Mesothelial cell of epicardium (in vitro differentiated cells): ENCODE data around the gene FCGR3A. TPM values are rescaled to one million over a fixed set of nuclear protein-coding genes. Genes with fewer than 3 reads are reported as not detected.

Source experiments
- DNase-seq, 2 experiments: peaks; one replicate each; pipeline ENCODE4 v3.0.0; 2021; ENCODE audit warnings: low spot score in 2 of 2; ENCODE audit not compliant: unreplicated experiment in 2 of 2
- H3K27ac Mint-ChIP-seq: 2 replicates; pipeline ENCODE4 v1.8.0; 2021; ENCODE audit warnings: mixed read lengths
- H3K27me3 Mint-ChIP-seq: 2 replicates; pipeline ENCODE4 v1.8.0; 2021; ENCODE audit warnings: low read depth, mixed read lengths
- H3K36me3 Mint-ChIP-seq: 2 replicates; pipeline ENCODE4 v1.8.0; 2021; ENCODE audit warnings: mixed read lengths
- H3K4me1 Mint-ChIP-seq: 2 replicates; pipeline ENCODE4 v1.8.0; 2021; ENCODE audit warnings: mixed read lengths
- H3K4me3 Mint-ChIP-seq: 2 replicates; pipeline ENCODE4 v1.8.0; 2021; ENCODE audit warnings: mild to moderate bottlenecking, moderate library complexity, mixed read lengths
- H3K9me3 Mint-ChIP-seq: 2 replicates; pipeline ENCODE4 v1.8.0; 2021; ENCODE audit warnings: mixed read lengths
- CTCF ChIP-seq: fragments of 200-600 bp; sonication (generic); IDR thresholded peaks from one replicate; pipeline ENCODE4 v1.5.0; 2021; ENCODE audit warnings: antibody characterized with exemption; ENCODE audit not compliant: unreplicated experiment
- total RNA-seq: library from RNA; stranded (reverse); gene quantifications from 3 replicates; pipeline ENCODE4 v1.2.1, GENCODE V29; 2021

FCGR3A gene
- total RNA-seq, 1 donor from 2014 or later, result not detected

DNA sequence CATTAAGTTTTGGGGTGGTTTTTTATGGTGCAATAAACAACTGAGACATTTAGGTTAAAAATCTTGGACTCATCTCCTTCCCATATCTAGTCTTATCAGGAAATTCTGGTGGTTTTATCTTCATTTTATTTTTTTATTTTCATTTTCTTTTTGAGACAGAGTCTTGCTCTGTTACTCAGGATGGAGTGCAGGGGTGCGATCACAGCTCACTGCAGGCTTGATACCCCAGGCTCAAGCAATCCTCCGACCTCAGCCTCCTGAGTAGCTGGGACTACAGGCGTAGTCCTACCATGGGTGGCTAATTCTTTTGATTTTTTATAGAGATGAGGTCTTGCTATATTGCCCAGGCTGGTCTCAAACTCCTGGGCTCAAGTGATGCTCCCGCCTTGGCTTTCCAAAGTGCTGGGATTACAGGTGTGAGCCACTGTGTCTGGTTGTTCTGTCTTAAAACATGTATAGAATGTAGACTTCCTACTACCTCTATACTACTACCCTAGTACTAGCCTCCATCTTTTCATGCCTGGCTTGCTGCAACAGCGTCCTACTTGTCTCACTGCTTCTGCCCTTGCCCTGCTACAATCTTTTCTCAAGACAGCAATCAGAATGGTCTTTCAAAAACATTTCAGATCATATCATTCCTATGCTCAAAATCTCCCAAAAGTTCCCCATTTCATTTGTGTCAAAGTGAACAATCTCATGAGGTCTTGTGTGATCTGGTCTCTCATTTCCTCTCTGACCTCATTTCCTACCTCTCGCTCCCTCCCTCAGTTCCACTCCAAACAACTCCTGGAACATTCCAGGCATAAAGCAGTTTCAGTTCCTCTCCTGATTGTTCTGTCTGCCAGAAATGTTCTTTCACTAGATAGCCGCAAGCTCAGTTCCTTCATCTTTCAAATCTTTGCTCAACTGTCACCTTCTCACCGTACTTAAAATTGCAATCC lies 50.2 kb downstream of the FCGR3A start:
- Mint-ChIP-seq H3K9me3 (no peaks in the 10 kb centered on the region), H3K4me1 (no peaks in the 10 kb centered on the region), H3K27me3 (peaks cover 88% of the 10 kb centered on the region), H3K27ac (no peak overlapping the region), H3K4me3 (no peak overlapping the region), H3K36me3 (no peaks in the 10 kb centered on the region)
- no peak for TF ChIP-seq CTCF
- DNase-seq, result no peak

DNA sequence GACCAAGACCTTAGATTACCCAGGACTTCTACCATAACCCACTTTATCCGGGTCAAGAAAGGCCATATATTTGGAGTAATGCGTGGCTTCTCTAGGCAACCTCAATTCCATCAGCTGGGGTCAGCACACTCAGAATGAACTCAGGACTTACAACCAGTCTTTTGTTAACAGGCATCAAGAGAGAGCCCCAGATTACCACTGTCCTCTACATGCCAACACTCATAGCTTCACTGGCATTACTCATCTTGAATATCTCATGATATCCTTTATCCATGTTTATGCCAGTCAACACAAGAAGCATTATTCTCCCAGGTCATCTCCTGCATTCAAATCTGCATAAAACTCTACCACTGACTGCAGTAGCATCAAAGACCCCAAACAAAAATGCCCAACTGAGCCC lies 51.0 kb downstream of the FCGR3A start:
- H3K4me3 Mint-ChIP-seq, result no peak overlapping the region
- no peak for TF ChIP-seq CTCF
- no peaks in the 10 kb centered on the region for H3K36me3 Mint-ChIP-seq
- no peaks in the 10 kb centered on the region for H3K9me3 Mint-ChIP-seq
- DNase-seq, result no peak
- no peak overlapping the region for H3K27ac Mint-ChIP-seq
- H3K4me1 Mint-ChIP-seq, result no peaks in the 10 kb centered on the region
- H3K27me3 Mint-ChIP-seq, result peaks cover 91% of the 10 kb centered on the region

DNA sequence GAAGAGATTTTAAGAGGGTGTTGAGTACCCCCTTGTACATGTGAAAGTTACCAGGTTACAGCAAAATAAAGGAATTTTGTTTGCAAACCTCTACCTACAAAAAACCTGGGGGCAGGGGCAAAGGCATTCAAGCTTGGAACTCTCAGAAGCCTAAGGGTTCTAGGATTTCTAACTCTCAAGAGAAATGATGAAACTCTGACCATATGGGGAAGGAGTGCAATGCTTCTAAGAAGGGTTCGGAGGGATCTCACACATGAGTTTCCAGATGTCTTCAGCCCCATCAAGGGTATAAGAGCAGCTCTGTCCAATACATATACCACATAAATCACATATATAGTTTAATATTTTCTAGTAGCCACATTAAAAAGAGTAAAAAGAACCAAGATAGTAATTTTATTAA lies 51.7 kb downstream of the FCGR3A start:
- no peak for DNase-seq
- Mint-ChIP-seq H3K4me3 (no peak overlapping the region), H3K36me3 (no peaks in the 10 kb centered on the region), H3K27me3 (peaks cover 91% of the 10 kb centered on the region), H3K27ac (no peak overlapping the region), H3K9me3 (no peaks in the 10 kb centered on the region), H3K4me1 (no peaks in the 10 kb centered on the region)
- TF ChIP-seq CTCF, result no peak

GRCh38 chr1:161495490-161495889 lies 54.1 kb downstream of the FCGR3A start:
- TF ChIP-seq CTCF, result no peak
- Mint-ChIP-seq H3K9me3 (no peaks in the 10 kb centered on the region), H3K4me1 (no peaks in the 10 kb centered on the region), H3K27ac (no peak overlapping the region), H3K36me3 (no peaks in the 10 kb centered on the region), H3K27me3 (peaks cover 92% of the 10 kb centered on the region), H3K4me3 (no peak overlapping the region)
- no peak for DNase-seq

DNA sequence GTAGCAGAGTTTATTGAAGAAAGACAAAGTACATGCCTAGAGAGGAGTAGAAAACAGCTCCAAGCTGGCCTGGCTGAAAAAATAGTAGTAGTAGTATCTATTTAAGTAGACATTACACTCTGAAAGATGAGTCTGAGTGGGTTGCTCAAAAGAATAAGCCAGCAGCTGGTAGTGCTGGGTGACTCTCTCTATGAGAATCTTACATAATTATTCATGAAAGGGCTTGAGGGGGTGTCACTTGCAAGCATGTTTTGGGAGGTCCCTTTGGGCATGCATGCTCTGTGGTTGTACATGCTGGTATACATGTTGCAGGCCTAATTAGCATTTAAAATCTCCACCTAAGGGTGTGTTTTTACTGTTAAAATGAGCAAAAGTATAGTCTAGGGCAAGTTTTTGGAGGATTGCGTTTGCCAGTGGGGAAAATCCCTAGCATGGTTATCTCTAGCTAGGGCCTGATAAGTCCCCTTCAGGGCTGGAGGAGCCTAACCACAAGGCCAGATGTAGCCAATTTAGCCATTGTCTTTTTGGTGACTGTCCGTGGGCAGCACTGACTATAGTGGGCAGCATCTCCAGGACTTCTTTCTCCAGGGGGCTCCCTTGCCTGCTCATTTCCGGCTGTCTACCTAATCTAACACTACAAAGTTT lies 55.4 kb downstream of the FCGR3A start:
- Mint-ChIP-seq H3K9me3 (no peaks in the 10 kb centered on the region), H3K4me3 (no peak overlapping the region), H3K4me1 (no peaks in the 10 kb centered on the region), H3K27me3 (peaks cover 92% of the 10 kb centered on the region), H3K27ac (no peak overlapping the region), H3K36me3 (no peaks in the 10 kb centered on the region)
- DNase-seq, result no peak
- TF ChIP-seq CTCF, result no peak
